Glutamatergic neuron (in vitro differentiated cells): ENCODE data around the gene DTD1. TPM values are rescaled to one million over a fixed set of nuclear protein-coding genes. Genes with fewer than 3 reads are reported as not detected.

ENCODE experiments used
- DNase-seq: peaks from one replicate; pipeline ENCODE4 v3.0.0; 2022
- H3K27ac Mint-ChIP-seq: one replicate; pipeline ENCODE4 v1.8.0; 2020; ENCODE audit warnings: mild to moderate bottlenecking, mixed read lengths, inconsistent platforms; ENCODE audit not compliant: unreplicated experiment
- H3K27me3 Mint-ChIP-seq: one replicate; pipeline ENCODE4 v1.8.0; 2020; ENCODE audit warnings: mild to moderate bottlenecking, moderate library complexity, mixed read lengths, inconsistent platforms; ENCODE audit not compliant: unreplicated experiment
- H3K36me3 Mint-ChIP-seq: one replicate; pipeline ENCODE4 v1.8.0; 2020; ENCODE audit warnings: mild to moderate bottlenecking, mixed read lengths, inconsistent platforms; ENCODE audit not compliant: unreplicated experiment
- H3K4me1 Mint-ChIP-seq: one replicate; pipeline ENCODE4 v1.8.0; 2020; ENCODE audit warnings: mild to moderate bottlenecking, low read depth, mixed read lengths, inconsistent platforms; ENCODE audit not compliant: unreplicated experiment
- H3K4me3 Mint-ChIP-seq: one replicate; pipeline ENCODE4 v1.8.0; 2020; ENCODE audit warnings: mild to moderate bottlenecking, mixed read lengths, inconsistent platforms; ENCODE audit not compliant: unreplicated experiment
- H3K9me3 Mint-ChIP-seq: one replicate; pipeline ENCODE4 v1.8.0; 2020; ENCODE audit warnings: mild to moderate bottlenecking, moderate library complexity, mixed read lengths, inconsistent platforms; ENCODE audit not compliant: unreplicated experiment
- CTCF ChIP-seq: fragments of 200-600 bp; sonication (generic); IDR thresholded peaks from one replicate; pipeline ENCODE4 v1.5.0; 2021; ENCODE audit not compliant: partially characterized antibody, unreplicated experiment
- total RNA-seq: library from RNA; stranded (reverse); fragmentation: NEBNext Ultra II Directional; extraction: Animal tissue kit (Norgen Biotek cat#: 25700); gene quantifications from one replicate; pipeline ENCODE4 v1.2.1, GENCODE V29; 2021; ENCODE audit not compliant: unreplicated experiment

Gene DTD1
- total RNA-seq, 1 donor from 2014 or later: 90.2 TPM

- no peak overlapping the region for H3K4me3 Mint-ChIP-seq
- peak overlapping the region; percentile 74 for H3K27ac Mint-ChIP-seq
- no peak for TF ChIP-seq CTCF
- peaks cover 18% of the 10 kb centered on the region for H3K4me1 Mint-ChIP-seq
- H3K27me3 Mint-ChIP-seq: peaks cover 13% of the 10 kb centered on the region
- no peaks in the 10 kb centered on the region for H3K36me3 Mint-ChIP-seq
- peaks cover 4% of the 10 kb centered on the region for H3K9me3 Mint-ChIP-seq
- no peak for DNase-seq
Measured at GRCh38 chr20:18728870-18729224, 141.0 kb downstream of the DTD1 start.

GRCh38 chr20:18729231-18729825 lies 141.5 kb downstream of the DTD1 start:
- Mint-ChIP-seq H3K36me3 (no peaks in the 10 kb centered on the region), H3K27ac (peak overlapping the region; percentile 74), H3K4me1 (peaks cover 21% of the 10 kb centered on the region), H3K27me3 (peaks cover 11% of the 10 kb centered on the region), H3K4me3 (no peak overlapping the region), H3K9me3 (peaks cover 4% of the 10 kb centered on the region)
- no peak for TF ChIP-seq CTCF
- no peak for DNase-seq

- peaks cover 10% of the 10 kb centered on the region for H3K27me3 Mint-ChIP-seq
- H3K27ac Mint-ChIP-seq: no peak overlapping the region
- no peak for DNase-seq
- TF ChIP-seq CTCF: no peak
- peaks cover 4% of the 10 kb centered on the region for H3K36me3 Mint-ChIP-seq
- H3K4me1 Mint-ChIP-seq: peaks cover 21% of the 10 kb centered on the region
- H3K9me3 Mint-ChIP-seq: peaks cover 4% of the 10 kb centered on the region
- H3K4me3 Mint-ChIP-seq: no peak overlapping the region
Measured at GRCh38 chr20:18731940-18732339, 144.1 kb downstream of the DTD1 start.

GRCh38 chr20:18734525-18735189 lies 146.8 kb downstream of the DTD1 start:
- Mint-ChIP-seq H3K4me3 (no peak overlapping the region), H3K27ac (no peak overlapping the region), H3K36me3 (peaks cover 7% of the 10 kb centered on the region), H3K4me1 (peaks cover 24% of the 10 kb centered on the region), H3K9me3 (peaks cover 3% of the 10 kb centered on the region), H3K27me3 (no peaks in the 10 kb centered on the region)
- no peak for TF ChIP-seq CTCF
- no peak for DNase-seq

- no peak for TF ChIP-seq CTCF
- H3K9me3 Mint-ChIP-seq: no peaks in the 10 kb centered on the region
- H3K4me1 Mint-ChIP-seq: peaks cover 25% of the 10 kb centered on the region
- H3K27ac Mint-ChIP-seq: no peak overlapping the region
- H3K4me3 Mint-ChIP-seq: no peak overlapping the region
- H3K36me3 Mint-ChIP-seq: peaks cover 7% of the 10 kb centered on the region
- no peaks in the 10 kb centered on the region for H3K27me3 Mint-ChIP-seq
- no peak for DNase-seq
Measured at GRCh38 chr20:18737140-18737539, 149.3 kb downstream of the DTD1 start.
